Activated gamma-delta T cell (primary cell): Measurements from ENCODE around the gene CTSL.

Experiments
- DNase-seq: peaks from one replicate; lab custom pipeline; 2025; lab: John Stamatoyannopoulos, UW

CTSL gene

DNA sequence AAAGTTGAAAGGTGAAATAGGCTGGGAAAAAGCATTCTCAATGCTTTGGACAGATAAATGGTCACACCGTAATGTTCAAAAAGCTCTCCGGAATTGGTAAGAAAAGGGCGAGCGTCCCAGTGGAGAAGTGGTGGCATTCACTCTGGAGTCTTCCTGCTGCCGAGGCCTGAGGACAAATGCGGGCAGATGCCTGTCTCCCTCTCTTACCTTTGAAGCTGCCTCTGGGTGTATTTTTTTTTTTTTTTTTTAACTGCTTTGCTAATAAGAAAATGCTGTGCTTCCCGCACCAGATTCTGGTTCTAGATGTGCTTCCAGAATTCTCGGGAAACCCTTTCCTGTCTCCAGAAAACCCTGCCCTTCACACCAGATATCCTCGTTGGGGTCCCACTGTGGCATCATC is 24.4 kb upstream of the CTSL start:
- no peak for DNase-seq

DNA sequence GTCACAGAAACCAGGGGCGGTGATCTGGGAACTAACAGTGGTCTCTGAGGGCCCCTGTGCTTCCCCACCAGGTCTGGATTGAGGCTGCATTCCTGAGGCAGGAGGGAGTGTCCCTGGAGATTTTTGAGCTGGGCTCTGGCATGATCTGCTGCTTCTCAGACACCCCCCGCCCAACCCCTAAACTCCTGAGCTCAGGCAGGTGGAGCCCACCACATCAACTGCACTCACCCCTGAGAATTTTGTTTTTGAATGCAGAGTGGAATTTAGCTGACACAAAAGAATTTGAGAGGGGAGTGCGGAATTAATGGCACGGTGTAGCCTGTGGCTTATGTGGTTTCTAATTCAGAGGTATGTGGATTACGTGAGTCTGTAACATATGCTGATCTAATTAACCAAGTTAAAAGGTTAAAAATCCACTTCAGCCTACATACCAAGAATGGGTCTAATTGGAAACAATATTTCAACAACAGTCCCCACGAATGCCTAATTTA is 23.9 kb upstream of the CTSL start:
- DNase-seq = no peak

DNA sequence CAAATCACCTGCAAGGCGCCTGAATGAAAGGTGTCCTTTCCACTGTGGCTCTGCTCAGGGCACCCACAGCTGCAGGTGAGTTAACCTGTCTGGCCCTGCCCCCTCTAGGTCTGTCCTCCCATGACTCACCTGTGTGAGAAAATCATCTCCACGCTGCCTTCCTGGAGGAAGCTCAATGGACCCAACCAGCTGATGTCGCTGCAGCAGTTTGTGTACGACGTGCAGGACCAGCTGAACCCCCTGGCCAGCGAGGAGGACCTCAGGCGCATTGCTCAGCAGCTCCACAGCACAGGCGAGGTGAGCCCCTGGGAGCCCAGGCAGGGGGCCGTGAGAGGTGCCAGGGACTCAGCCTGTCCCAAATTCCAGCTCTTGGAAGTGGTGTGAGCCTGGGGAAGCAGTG is 23.0 kb upstream of the CTSL start:
- no peak for DNase-seq

DNA sequence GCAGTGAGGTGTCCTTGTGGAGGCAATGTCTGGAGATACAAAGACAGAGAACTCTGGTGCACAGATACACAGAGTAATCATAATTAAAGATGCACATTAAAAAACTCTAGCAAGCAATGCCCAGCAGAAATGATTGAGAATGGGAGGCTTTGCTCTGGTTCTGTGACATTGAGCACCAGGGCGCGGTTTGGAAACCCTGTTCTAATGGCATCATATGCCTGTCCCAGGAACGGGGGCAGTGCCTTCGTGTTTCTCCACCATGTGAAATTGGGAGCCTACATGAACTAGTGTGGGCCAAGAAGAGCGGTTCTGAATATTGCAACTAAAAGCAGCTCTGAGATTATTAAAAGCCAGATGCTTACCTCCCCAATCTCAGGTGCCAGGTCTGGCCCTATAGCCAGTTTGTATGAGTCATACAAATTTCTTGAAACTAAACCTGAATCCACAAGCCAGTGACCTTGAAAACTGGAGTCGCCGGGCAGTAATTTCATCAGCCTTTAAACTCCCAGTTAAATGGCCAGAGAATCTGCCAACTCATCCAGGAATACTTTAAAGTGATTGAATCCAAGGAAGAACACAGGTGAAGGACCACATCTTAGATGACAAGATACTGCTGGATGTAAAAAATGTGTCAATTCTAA is 22.2 kb upstream of the CTSL start:
- DNase-seq = no peak

DNA sequence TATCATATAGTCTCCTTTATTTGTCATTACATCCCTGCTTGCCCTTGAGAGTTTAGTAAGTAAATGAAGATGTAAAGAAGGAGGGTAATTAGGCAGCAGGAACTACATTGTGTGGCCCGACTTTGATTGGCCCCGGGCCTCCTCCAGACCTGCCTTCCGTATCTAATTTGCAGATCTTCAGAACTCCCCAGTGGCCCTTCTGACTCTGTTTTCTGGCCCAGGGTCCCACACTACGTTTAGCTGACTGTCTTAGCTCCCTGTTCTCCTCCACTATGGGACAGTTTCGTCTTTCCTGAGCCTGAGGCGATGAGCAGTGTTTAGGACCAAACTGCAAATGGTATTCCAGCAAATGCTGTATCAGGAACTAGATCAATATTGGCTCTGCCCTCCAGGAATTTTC is 21.6 kb upstream of the CTSL start:
- DNase-seq = no peak

DNA sequence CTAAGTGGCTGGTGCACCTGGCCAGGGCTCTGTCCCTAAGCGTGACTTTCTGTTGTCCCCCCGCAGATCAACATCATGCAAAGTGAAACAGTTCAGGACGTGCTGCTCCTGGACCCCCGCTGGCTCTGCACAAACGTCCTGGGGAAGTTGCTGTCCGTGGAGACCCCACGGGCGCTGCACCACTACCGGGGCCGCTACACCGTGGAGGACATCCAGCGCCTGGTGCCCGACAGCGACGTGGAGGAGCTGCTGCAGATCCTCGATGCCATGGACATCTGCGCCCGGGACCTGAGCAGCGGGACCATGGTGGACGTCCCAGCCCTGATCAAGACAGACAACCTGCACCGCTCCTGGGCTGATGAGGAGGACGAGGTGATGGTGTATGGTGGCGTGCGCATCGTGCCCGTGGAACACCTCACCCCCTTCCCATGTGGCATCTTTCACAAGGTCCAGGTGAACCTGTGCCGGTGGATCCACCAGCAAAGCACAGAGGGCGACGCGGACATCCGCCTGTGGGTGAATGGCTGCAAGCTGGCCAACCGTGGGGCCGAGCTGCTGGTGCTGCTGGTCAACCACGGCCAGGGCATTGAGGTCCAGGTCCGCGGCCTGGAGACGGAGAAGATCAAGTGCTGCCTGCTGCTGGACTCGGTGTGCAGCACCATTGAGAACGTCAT is 19.7 kb upstream of the CTSL start:
- no peak for DNase-seq

DNA sequence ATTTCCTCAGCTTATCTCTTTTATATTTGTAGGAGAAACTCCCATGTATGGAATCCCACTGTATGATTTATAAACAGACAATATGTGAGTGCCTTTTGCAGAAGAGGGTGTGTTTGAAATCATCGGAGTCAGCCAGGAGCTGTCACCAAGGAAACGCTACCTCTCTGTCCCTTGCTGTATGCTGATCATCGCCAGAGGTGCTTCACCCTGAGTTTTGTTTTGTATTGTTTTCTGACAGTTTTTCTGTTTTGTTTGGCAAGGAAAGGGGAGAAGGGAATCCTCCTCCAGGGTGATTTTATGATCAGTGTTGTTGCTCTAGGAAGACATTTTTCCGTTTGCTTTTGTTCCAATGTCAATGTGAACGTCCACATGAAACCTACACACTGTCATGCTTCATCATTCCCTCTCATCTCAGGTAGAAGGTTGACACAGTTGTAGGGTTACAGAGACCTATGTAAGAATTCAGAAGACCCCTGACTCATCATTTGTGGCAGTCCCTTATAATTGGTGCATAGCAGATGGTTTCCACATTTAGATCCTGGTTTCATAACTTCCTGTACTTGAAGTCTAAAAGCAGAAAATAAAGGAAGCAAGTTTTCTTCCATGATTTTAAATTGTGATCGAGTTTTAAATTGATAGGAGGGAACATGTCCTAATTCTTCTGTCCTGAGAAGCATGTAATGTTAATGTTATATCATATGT is 18.0 kb upstream of the CTSL start:
- no peak for DNase-seq

DNA sequence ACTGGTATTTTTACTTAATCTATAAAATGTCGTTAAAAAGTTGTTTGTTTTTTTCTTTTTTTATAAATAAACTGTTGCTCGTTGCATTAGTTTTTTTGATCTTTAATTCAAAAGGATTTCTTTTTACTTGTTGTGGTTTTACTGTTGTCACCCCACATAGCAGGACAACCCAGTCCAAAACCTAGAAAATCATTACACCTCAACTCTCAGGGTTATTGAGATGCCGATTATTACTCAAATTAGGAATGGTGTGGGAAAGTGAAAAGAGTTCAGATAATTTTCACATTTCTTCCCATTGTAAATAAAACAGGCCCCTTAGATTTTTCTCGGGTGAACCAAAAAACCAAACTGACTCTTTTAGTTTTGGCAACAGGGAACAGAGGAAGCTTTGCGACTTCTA is 17.4 kb upstream of the CTSL start:
- DNase-seq = no peak

DNA sequence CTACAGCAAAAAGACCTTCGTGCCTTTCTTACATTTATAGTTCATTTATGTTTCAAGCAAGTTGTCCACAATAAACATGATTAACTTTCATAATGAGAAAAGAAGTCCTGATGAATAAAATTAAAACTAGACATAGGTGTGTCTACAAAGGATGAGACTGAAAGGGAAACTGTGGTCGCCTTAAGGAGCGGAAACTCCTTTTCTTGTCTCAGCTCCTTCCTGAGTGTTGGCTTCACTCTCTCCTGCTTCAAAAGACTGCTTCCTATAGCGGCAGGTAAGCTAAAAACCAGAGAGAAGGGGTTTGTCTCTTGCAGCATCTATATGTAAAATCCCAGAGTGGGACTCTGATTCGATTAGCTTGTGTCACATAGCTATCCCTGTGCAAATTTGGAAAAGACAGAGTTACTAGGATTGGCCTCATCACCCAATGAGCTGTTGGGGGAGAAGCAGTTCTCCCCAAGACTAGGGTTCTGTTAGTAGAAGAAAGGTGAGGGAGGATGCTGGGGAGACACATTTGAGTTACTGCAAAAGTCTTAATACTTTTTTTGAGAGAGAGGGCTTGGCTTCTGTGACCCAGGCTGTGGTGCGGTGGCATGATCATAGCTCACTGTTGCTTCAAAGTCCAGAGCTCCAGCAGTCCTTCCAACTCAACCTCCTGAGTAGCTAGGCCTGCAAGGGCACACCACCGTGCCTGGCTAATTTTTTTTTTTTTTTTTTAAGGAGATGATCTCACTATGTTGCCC is 16.8 kb upstream of the CTSL start:
- DNase-seq = no peak

DNA sequence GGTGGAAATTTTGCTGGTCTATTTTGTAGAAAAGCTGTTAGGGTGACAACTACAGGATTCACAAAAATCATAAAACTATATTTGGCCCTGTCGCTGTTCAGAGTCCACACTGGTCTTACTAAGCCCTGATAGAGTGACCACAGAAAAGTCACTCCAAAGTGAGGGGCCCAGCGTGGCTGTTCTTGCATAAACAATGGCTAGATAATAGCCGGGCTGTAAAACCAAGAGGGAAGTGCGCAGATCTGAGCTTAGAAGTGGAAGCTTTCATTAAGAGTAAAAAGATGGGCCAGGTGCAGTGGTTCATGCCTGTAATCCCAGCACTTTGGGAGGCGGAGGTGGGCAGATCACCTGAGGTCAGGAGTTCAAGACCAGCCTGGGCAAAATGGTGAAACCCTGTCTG is 15.5 kb upstream of the CTSL start:
- no peak for DNase-seq

DNA sequence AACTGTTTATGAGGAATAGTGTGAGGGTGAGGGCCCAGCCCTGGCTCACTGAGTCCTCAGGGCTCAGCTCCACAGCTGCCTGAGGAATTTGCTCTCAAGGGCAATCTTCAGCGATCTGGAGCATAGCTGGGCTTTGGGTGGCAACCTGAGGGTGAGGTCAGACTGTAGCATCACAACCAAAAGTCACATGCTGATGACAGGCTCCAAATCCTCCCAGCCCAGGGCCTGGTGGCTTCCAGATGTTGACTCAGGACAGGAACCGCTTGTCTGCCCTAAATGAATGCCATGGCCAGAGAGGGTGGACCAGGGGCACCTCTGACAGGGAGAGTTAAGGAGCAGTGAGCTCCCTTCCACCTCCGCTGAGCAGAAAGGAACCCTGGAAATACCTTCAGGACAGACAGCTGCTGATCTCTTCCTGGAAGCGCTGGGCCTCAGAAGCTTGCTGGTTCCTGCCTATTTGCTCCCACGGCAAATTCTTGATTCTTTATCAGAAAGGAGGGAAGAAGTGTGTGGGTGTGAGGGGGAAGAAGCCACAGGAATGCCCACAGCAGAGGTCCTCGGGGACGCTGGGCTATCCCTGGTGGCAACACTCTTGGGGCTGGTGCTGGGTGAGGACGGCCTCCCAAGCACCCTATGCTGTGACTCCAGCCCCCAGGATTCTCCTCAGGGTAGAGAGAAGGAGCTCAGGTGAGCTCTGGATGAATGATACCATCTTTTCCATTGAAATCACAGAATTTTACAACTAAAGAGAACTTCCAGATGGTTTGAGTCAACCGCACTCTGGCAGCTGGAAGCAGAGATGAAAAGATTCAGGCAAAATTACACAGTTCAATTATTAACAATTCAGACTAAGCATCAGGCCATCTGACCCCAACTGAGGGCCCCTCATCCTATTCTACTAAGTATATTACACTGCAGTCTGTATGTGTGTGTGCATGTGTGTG is 13.8 kb upstream of the CTSL start:
- DNase-seq = no peak

DNA sequence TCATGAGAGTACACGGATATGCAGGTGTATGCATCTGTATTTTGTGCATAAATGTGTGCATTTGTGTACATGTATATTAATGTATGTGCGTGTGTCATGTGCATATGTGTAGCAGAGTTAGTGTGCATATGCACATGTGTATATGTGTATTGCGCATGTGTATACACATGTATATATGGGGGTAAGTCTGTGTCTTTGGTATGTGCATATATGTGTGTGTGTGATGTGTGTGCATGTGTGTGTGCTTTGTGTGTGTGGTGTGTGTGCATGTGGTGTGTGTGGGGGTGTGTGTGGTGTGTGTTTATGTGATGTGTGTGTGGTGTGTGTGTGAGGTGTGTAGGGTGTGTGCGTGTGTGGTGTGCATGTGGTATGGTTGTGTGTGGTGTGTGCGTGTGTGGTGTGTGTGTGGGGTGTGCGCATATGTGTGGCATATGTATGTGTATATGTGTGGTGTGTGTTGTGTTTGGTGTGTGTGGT is 13.1 kb upstream of the CTSL start:
- no peak for DNase-seq

DNA sequence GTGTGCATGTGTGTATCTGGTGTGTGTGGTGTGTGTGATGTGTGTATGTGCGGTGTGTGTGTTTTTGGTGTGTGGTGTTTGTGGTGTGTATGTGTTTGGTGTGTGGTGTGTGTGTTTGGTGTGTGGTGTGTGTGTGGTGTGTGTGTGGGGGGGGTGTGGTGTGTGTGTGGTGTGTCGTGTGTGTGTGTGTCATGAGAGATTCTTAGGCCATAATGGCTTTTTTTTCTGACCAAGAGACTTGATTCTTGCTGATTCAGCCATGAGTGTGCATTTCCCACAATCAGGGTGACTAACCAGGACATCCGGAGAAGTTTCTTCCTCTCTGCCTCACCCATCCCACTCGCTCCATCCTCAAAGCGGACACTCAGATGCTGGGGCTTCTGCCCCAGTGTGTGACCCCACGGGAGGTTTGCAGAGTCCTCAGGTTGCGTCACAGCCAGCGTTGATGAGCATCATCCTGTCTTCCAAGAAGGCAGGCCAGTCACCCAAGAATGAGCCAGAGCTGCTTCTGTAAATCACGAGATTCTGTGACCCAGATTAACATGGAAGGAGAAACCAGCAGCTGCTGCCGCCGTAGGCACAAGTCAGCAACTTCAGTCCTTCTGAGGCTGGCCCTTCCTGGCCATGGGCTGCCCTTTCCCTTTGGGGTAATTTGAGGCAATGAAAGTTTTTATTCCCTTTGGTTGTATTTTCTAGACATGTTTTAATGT is 12.5 kb upstream of the CTSL start:
- no peak for DNase-seq

DNA sequence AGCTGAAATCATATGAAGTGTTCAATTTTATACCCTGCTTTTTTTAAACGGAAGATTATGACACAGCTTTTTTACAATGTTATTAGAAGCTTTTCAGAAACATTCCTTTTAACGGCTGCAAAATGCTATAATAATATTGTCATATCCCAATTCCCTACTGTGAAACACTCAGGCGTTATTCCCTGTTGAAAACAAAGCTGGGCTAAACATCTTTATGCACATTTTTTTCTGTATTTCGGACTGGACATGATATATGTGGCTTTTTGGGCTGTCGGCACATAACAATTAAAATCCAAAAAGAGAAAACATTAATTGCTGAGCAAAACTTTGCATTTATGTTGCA is 12.0 kb upstream of the CTSL start:
- DNase-seq = no peak

DNA sequence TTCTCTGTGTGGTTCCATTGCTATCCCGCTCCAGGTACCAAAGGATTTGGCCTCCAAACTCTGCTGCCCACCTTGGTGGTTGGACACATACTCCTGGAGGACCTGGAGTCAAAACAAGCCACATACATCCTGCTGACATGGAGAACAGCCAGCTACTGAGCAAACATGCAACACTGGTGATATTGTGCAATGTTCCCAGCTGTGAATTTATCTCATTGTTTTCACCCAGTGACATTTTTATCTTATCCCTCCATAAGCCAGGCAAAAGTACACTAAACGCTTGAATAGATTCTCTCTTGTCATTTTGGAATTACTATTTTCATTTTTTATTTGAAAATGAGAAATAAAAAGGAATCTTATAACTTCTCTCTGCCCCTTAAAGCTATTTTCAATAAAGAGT is 11.1 kb upstream of the CTSL start:
- DNase-seq = no peak

DNA sequence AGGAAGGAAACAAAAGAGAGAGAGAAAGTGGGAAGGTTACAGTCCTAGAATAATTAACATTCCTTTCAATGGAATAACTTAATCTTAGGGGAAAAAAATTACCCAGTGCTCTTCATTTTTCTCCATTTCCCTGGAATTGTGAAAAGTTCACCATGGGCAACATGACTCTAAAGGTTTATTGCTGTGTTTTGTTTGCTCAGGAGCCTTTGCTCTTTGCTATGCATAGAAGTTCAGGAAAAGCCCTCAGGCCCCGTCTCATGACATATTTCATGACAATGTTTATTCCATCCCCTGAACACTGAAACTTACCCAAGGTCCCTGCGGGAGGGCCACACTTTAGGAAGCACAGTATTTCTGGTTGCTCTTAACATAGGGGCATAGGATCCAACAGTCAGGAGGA is 9.8 kb upstream of the CTSL start:
- DNase-seq = no peak

DNA sequence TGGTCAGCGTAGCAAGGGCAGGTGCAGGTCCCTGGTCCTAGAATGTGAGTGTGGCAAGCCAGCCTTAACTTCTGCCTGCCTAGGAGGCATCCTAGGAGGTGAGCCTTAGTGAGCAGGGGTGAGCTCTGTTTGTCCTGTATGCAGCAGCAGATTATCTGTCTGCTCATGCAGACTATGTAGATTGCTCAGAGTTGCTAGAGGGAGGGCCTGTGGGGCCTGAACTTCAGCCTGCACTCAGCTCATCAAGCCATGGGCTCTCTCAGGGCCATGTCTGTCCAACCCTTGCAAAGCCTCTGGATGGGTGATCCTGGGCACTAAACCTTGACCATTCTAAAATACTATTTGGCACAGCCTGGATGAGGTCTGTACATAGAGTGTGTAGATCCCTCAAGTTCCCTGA is 8.5 kb upstream of the CTSL start:
- no peak for DNase-seq

DNA sequence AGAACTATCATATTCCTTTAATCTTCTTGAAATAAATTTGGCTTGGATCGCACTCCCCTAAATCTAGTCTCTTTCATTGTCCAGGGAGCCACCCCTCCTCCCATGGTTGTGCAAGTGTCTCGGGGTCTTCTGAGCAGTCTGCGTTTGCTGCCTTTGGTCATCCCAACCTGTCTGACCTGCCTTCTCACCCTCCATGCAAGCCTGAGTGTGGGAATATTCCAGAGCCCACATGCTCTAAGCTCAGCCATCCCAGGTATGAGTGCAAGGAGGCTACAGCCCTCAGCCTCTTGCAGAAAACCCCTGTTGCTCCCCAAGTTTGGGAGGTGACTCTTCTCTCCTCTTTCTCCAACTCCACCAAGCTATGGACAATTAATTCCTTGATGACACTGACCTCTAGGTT is 7.7 kb upstream of the CTSL start:
- DNase-seq = no peak

DNA sequence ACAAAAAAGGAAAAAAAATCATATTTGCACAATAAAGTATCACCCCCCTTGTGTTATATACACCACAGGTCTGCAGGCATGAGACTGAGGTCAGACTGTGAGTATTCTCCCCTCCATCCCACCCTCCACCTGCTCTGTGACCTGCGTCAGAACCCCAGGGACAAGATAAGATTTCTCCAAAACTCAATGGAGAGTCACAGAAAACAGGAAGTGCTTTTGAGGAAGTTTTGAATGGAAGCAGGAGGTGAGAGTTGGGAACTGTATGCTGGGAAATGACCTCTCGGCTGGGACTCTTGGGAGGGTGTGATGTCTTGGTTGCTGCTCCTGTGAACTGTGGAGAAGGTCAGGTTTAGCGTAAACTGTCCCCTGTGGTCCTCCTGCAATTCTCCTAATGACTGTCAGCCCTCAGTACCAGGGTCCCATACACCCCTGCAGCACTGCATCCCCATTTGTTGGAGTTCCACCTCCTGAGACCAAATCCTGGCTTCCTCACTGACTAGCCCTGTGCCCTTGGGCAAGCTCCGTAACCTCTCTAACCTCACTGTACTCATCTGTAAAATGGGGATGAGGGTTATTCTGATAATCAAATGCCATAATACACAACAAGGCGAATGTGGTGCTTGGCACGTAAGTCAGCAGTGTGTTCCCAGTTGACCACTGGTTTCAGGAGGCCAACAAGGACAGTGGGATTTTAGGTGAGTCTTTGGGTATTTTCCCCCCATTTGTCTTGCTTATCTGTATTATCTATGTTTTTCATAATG is 6.9 kb upstream of the CTSL start:
- no peak for DNase-seq

DNA sequence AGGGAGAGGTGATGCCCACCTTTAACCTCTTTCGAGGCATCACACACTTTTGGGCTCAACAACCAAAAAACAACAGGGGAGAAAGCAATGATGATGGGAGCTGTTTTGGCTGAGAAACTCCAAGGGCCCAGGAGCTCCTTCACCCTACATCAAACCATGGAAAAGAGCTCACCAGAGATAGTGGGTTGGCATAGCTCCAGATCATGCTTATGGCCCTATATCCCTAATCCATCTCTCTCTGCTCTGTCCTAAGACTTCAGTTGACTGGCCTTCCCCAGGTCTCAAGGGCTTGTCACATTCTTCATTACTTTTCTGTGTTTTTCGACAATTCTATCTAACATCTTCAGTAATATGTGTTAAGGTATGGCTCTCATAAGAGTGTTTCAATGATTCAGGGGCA is 5.7 kb upstream of the CTSL start:
- no peak for DNase-seq
